Suprapubic skin (tissue), 3 donors: ENCODE data around the gene ACACB.

Experiments used
- CTCF ChIP-seq, 2 donors: fragments of 200-600 bp in 1 of 2; fragments of 450-650 bp in 1 of 2; sonication (generic) in 1 of 2; IDR thresholded peaks; one replicate each; pipeline ENCODE4 v1.5.1; 2016 to 2019; ENCODE audit warnings: antibody characterized with exemption in 2 of 2, mild to moderate bottlenecking in 1 of 2, moderate library complexity in 1 of 2
- EP300 ChIP-seq: sonication (generic); formaldehyde crosslinking; IDR thresholded peaks from one replicate; pipeline ENCODE4 v1.6.1; 2017; ENCODE audit warnings: antibody characterized with exemption
- POLR2A ChIP-seq, 2 donors: fragments of 450-650 bp; IDR thresholded peaks; one replicate each; pipeline ENCODE4 v1.6.1; 2017; ENCODE audit warnings: antibody characterized with exemption in 2 of 2, mild to moderate bottlenecking in 2 of 2, moderate library complexity in 2 of 2

DNA sequence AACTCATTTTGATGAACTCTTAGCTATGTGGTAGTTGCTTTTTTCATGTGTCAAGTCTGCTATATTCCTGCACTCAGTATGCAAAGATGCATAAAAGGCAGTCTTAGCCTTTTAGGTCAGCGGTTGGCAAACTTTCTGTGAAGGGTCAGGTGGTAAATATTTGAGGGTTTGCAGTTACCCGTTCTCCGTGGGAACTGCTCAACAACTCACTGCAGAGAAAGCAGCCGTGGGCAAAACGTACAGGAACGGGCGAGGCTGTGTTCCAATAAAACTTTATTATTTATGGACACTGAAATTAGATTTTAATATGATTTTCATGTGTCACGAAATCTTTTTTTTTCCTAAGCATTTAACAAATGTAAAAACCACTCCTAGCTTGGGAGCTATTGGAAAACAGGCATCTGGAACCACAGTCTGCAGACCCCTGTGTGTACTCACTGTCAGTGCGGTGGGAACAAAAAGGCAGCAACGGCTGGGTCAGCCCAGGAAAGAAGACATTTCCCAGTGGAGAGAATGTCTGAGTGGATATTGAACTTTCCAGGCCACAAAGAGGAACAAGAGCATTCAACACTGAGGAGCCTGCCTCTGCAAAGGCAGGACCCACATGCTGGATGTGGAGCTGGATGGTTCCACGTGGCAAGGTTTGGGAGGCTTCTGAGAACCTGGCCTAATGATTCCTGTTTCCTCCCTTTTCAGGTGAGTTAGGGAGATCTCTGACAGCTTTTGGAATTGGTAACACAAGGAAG is 3.5 kb upstream of the ACACB start:
- TF ChIP-seq CTCF (IDR thresholded peaks at IDR 0.05) (no peak), POLR2A (IDR thresholded peaks at IDR 0.05) (no peak), EP300 (no peak)
